Stimulated activated naive CD4-positive, alpha-beta T cell treated with Interleukin-2 at 50 U/mL for 16 hours (primary cell): ENCODE measurements around the gene SIRT3.

Experiments used
- DNase-seq: peaks from one replicate; lab custom pipeline; 2025; lab: John Stamatoyannopoulos, UW

The SIRT3 gene

GRCh38 chr11:235997-236773, at the start of gene SIRT3:
SIRT3 (minus strand) TSS chr11:236342; CDS start chr11:236328, 14 bp downstream.
- DNase-seq = peak; percentile 81

GRCh38 chr11:285894-286220, 49.7 kb upstream of the SIRT3 start:
- no peak for DNase-seq

GRCh38 chr11:285021-285893, 49.1 kb upstream of the SIRT3 start:
- no peak for DNase-seq

GRCh38 chr11:284105-285020, 48.2 kb upstream of the SIRT3 start:
- DNase-seq = no peak

GRCh38 chr11:283405-284104, 47.4 kb upstream of the SIRT3 start:
- DNase-seq = no peak

GRCh38 chr11:282630-283360, 46.7 kb upstream of the SIRT3 start:
- no peak for DNase-seq

- no peak for DNase-seq
Measured at GRCh38 chr11:282171-282570, 46.0 kb upstream of the SIRT3 start.

- no peak for DNase-seq
Measured at GRCh38 chr11:281486-282161, 45.5 kb upstream of the SIRT3 start.

GRCh38 chr11:280706-281485, 44.8 kb upstream of the SIRT3 start:
- DNase-seq = peak; percentile 21

GRCh38 chr11:279966-280705, 44.0 kb upstream of the SIRT3 start:
- DNase-seq = peak; percentile 10

GRCh38 chr11:279040-279965, 43.2 kb upstream of the SIRT3 start:
- DNase-seq = no peak

GRCh38 chr11:278001-278951, 42.1 kb upstream of the SIRT3 start, which contains the start of gene NLRP6:
NLRP6 (plus strand) TSS chr11:278407; CDS start chr11:278570, 163 bp downstream.
- DNase-seq = no peak

GRCh38 chr11:276219-276618, 40.1 kb upstream of the SIRT3 start:
- no peak for DNase-seq

- no peak for DNase-seq
Measured at GRCh38 chr11:272931-273198, 36.7 kb upstream of the SIRT3 start.

- no peak for DNase-seq
Measured at GRCh38 chr11:272195-272930, 36.2 kb upstream of the SIRT3 start.

GRCh38 chr11:271319-271715, 35.2 kb upstream of the SIRT3 start:
- DNase-seq = no peak
